HL-60 (cell line): ENCODE measurements around the gene UTP4.

Experiments used
- GABPA ChIP-seq: IDR thresholded peaks from 2 replicates; pipeline ENCODE4 v1.6.1; 2012; ENCODE audit warnings: low read depth
- POLR2AphosphoS5 ChIP-seq: IDR thresholded peaks from 2 replicates; pipeline ENCODE4 v1.6.1; 2012; ENCODE audit warnings: low read depth
- TF ChIP-seq, protein P1 (sequence below): IDR thresholded peaks from one replicate; pipeline ENCODE4 v1.5.1; 2011; ENCODE audit warnings: low read length, control low read depth, inconsistent platforms; ENCODE audit not compliant: insufficient read depth
- TF ChIP-seq, protein P2 (sequence below): IDR thresholded peaks from 2 replicates; pipeline ENCODE4 v1.6.1; 2012; ENCODE audit warnings: low read depth; ENCODE audit not compliant: insufficient replicate concordance

DNA sequence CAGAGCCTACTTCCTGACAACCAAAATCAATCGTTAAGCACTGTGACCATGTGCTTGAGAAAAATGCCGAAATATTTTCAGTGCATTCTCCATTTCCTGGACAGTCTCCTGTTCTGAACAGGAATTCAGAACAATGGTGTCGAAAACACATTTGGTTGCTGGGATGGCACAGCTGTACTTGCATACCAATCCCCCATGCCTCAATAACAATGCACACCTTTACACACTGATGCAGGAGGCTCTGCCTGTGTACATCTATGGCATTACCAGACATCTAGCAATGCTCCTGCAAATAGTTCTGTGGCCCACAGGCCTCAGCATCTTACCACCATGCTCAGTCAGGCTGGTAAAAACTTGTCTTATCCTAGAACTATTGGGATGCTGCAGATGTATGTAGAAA lies 6.2 kb upstream of the UTP4 start:
- TF ChIP-seq, protein P1, sequence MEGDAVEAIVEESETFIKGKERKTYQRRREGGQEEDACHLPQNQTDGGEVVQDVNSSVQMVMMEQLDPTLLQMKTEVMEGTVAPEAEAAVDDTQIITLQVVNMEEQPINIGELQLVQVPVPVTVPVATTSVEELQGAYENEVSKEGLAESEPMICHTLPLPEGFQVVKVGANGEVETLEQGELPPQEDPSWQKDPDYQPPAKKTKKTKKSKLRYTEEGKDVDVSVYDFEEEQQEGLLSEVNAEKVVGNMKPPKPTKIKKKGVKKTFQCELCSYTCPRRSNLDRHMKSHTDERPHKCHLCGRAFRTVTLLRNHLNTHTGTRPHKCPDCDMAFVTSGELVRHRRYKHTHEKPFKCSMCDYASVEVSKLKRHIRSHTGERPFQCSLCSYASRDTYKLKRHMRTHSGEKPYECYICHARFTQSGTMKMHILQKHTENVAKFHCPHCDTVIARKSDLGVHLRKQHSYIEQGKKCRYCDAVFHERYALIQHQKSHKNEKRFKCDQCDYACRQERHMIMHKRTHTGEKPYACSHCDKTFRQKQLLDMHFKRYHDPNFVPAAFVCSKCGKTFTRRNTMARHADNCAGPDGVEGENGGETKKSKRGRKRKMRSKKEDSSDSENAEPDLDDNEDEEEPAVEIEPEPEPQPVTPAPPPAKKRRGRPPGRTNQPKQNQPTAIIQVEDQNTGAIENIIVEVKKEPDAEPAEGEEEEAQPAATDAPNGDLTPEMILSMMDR, result no peak
- TF ChIP-seq, protein P2, sequence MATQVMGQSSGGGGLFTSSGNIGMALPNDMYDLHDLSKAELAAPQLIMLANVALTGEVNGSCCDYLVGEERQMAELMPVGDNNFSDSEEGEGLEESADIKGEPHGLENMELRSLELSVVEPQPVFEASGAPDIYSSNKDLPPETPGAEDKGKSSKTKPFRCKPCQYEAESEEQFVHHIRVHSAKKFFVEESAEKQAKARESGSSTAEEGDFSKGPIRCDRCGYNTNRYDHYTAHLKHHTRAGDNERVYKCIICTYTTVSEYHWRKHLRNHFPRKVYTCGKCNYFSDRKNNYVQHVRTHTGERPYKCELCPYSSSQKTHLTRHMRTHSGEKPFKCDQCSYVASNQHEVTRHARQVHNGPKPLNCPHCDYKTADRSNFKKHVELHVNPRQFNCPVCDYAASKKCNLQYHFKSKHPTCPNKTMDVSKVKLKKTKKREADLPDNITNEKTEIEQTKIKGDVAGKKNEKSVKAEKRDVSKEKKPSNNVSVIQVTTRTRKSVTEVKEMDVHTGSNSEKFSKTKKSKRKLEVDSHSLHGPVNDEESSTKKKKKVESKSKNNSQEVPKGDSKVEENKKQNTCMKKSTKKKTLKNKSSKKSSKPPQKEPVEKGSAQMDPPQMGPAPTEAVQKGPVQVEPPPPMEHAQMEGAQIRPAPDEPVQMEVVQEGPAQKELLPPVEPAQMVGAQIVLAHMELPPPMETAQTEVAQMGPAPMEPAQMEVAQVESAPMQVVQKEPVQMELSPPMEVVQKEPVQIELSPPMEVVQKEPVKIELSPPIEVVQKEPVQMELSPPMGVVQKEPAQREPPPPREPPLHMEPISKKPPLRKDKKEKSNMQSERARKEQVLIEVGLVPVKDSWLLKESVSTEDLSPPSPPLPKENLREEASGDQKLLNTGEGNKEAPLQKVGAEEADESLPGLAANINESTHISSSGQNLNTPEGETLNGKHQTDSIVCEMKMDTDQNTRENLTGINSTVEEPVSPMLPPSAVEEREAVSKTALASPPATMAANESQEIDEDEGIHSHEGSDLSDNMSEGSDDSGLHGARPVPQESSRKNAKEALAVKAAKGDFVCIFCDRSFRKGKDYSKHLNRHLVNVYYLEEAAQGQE, result no peak
- TF ChIP-seq POLR2AphosphoS5 (no peak), GABPA (no peak)
